ENCODE results near the gene SEC24C.
"Not testable (repeated sequence)": the region's sequence is repeated elsewhere in the genome, so short reads cannot be mapped to it uniquely, and the experiment has no call there.

The SEC24C gene

GRCh38 chr10:73789659-73790055 is 45.5 kb downstream of the SEC24C start:
- no peak for DNase-seq

DNA sequence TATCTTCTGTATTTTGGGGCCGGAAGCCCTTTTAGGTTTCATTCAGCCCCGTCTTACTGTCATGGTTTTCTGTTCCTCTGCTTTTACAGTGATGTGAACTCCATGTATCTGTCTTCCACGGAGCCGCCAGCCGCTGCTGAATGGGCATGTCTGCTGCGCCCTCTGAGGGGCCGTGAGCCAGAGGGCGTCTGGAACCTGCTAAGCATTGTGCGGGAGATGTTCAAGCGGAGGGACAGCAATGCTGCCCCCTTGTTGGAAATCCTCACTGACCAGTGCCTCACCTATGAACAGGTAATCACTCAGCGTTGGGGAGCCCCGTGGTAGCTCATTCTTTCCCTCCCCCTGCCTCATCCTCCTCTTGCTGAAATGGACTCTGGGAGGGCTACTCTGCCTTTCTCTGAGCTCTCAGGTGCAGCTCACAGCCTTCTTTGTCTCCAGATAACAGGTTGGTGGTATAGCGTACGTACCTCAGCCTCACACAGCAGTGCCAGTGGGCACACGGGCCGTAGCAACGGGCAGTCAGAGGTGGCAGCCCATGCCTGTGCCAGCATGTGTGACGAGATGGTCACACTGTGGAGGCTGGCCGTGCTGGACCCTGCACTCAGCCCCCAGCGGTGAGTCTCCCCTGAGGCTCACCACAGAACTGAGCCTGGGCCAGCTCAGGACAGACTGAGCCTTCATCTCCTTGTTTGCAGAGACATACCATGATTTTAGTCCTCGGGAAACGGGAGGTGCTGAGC is 46.9 kb downstream of the SEC24C start:
- DNase-seq = no peak

GRCh38 chr10:73791871-73792400 is 47.8 kb downstream of the SEC24C start:
- no peak for DNase-seq

- no peak for DNase-seq
These were observed 49.3 kb downstream of the SEC24C start for GRCh38 chr10:73793456-73793855.

GRCh38 chr10:73795491-73795890 is 51.3 kb downstream of the SEC24C start:
- not testable (repeated sequence) for DNase-seq

GRCh38 chr10:73796035-73796434 is 51.9 kb downstream of the SEC24C start:
- DNase-seq = not testable (repeated sequence)

DNA sequence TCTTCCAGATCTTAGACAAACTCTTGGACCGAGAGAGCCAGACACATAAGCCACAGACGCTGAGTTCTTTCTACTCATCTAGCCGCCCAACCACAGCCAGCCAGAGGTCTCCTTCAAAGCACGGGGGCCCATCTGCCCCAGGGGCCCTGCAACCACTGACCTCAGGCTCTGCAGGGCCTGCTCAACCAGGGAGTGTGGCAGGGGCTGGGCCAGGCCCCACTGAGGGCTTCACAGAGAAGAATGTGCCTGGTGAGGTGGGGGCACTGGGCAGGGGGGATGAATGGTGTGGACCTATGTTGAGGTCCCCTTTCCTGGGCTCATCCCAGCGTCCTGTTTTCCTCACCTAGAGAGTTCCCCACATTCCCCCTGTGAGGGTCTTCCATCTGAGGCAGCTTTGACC is 52.6 kb downstream of the SEC24C start:
- DNase-seq = no peak

- DNase-seq = no peak
These were observed 53.3 kb downstream of the SEC24C start for GRCh38 chr10:73797324-73798025.

- no peak for DNase-seq
These were observed 53.9 kb downstream of the SEC24C start for GRCh38 chr10:73798087-73798486.

- no peak for DNase-seq
These were observed 54.9 kb downstream of the SEC24C start for GRCh38 chr10:73798927-73799560.

- DNase-seq = no peak
These were observed 55.9 kb downstream of the SEC24C start for GRCh38 chr10:73799899-73800559.

GRCh38 chr10:73800560-73801252 is 56.5 kb downstream of the SEC24C start:
- DNase-seq = peak in 3 of 51 donors; percentile 12 to 36 (median 28)

DNA sequence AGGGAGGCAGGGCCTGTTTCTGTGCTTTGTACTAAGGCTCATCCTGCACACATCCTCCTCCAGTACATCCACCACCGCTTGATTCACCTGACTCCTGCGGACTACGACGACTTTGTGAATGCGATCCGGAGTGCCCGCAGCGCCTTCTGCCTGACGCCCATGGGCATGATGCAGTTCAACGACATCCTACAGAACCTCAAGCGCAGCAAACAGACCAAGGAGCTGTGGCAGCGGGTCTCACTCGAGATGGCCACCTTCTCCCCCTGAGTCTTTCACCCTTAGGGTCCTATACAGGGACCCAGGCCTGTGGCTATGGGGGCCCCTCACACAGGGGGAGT is 57.0 kb downstream of the SEC24C start:
- DNase-seq = no peak

- no peak for DNase-seq
These were observed 58.3 kb downstream of the SEC24C start for GRCh38 chr10:73802276-73802991.

GRCh38 chr10:73803680-73804286 is 59.6 kb downstream of the SEC24C start:
- DNase-seq = no peak

DNA sequence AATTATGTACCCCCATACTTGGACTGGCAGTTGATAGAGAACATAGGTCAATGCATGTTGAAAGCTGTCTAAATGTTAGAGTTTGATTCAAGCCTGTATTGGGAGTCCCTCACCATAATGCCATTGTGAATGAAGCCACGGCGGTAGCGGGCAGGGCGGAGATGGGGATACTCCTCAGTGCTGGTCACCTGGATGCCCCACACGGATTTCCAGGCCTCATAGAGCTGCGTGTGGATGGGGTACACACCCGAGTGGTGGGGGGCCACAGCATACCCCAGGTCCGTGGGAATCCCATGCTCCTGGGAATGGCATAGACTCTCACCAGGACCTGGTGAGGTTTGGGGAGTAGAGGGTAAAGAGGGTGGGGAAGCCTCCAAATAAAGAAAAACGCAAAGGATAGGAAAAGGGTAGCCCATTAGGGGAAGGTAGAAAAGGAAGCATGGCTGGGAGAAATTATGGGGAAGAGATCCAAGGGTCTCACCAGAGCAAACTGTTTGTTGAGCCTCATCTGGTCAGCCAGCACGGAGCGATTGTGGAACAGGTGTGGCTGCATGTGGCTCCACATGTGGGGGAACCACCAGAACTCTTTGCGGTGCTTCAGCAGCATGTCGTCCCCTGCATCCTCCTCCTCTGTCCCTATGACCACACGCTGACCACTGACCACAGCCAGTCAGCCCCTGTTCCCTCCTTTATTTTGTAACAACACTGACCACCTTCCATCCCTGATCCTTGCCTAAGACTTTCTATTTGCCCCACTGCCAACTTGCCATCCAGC is 62.2 kb downstream of the SEC24C start:
- no peak for DNase-seq

GRCh38 chr10:73807471-73807870 is 63.3 kb downstream of the SEC24C start:
- no peak for DNase-seq

DNA sequence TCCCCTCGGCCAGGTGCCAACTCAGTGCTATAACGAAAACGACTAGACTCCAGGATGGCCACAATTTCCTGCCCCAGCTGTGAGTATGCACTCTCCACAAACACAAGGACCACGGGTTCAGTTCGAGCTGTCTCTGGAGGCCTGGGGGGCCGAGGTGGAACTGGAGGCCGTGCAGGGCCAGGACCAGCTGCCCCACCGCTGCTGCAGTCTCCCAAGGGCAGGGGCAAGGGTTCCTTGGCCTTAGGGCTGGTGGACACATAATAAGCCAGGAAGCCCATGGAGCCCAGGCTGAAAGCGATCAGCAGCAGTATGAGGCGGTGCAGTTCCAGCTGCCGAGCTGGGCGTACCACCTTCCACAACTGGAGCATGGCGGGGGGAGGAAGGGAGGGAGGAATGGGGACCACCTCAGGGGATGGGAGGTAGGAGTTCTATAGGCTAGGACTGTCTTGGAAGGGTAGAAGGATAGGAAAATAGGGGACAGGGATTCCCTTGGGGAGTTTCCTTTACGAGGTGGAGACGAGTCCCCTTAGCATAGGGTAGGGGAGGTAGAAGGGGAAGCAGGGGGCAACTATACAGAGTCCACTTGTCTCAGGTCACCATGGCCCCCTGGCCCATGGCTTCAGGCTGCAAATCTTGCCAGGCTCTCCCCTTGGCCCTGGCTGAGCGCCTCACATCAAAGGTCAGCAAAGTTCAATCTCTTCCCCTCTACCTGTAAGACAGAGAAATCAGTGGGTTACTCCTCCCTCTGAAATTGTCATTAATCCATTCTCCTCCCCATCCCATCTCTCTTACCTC is 64.0 kb downstream of the SEC24C start:
- no peak for DNase-seq

All from hypothalamus (tissue), 51 donors.